H9 (cell line): ENCODE results near the gene CRYGN. TPM values are rescaled to one million over a fixed set of nuclear protein-coding genes. Genes with fewer than 3 reads are reported as not detected.
A peak's percentile ranks its signal among the peaks of the same experiment; 100 is the strongest.

Experiments
- DNase-seq: peaks from one replicate; pipeline ENCODE4 v3.0.0-alpha.2; 2017
- H2AFZ ChIP-seq: one replicate; pipeline ENCODE4 v1.6.1; 2013; ENCODE audit warnings: mild to moderate bottlenecking, low read length, control low read depth, moderate library complexity
- H2AK5ac ChIP-seq: 2 replicates; pipeline ENCODE4 v1.6.1; 2013; ENCODE audit warnings: low read length, control low read depth, mixed read lengths; ENCODE audit not compliant: insufficient read length
- H2BK120ac ChIP-seq: one replicate; pipeline ENCODE4 v1.6.1; 2013; ENCODE audit warnings: low read depth, mild to moderate bottlenecking, low read length, control low read depth, inconsistent platforms; ENCODE audit not compliant: poor library complexity, severe bottlenecking
- H2BK12ac ChIP-seq: 2 replicates; pipeline ENCODE4 v1.6.1; 2013; ENCODE audit warnings: low read length, control low read depth, mixed read lengths, low read depth; ENCODE audit not compliant: insufficient read length
- H2BK15ac ChIP-seq: 2 replicates; pipeline ENCODE4 v1.6.1; 2013; ENCODE audit warnings: low read depth, low read length, control low read depth
- H2BK20ac ChIP-seq: one replicate; pipeline ENCODE4 v1.6.1; 2013; ENCODE audit warnings: low read depth, mild to moderate bottlenecking, low read length, control low read depth, inconsistent platforms; ENCODE audit not compliant: poor library complexity, severe bottlenecking
- H2BK5ac ChIP-seq: 2 replicates; pipeline ENCODE4 v1.6.1; 2013; ENCODE audit warnings: low read length, control low read depth, mixed read lengths; ENCODE audit not compliant: insufficient read length
- H3K14ac ChIP-seq: 2 replicates; pipeline ENCODE4 v1.6.1; 2013; ENCODE audit warnings: low read length, control low read depth; ENCODE audit not compliant: insufficient read depth
- H3K18ac ChIP-seq: 2 replicates; pipeline ENCODE4 v1.6.1; 2013; ENCODE audit warnings: low read depth, mild to moderate bottlenecking, mixed read lengths, low read length, control low read depth; ENCODE audit not compliant: insufficient read length
- H3K23ac ChIP-seq: 2 replicates; pipeline ENCODE4 v1.6.1; 2013; ENCODE audit warnings: low read length, control low read depth, mixed read lengths, low read depth; ENCODE audit not compliant: insufficient read length
- H3K23me2 ChIP-seq: 2 replicates; pipeline ENCODE4 v1.6.1; 2013; ENCODE audit warnings: low read depth, mild to moderate bottlenecking, mixed read lengths, low read length, control low read depth; ENCODE audit not compliant: insufficient read length, poor library complexity, severe bottlenecking
- H3K27ac ChIP-seq: 2 replicates; pipeline ENCODE4 v1.5.1; 2013; ENCODE audit warnings: low read length, control low read depth, mixed read lengths, low read depth; ENCODE audit not compliant: insufficient read length
- H3K27me3 ChIP-seq: 2 replicates; pipeline ENCODE4 v1.6.1; 2013; ENCODE audit warnings: low read length, control low read depth, inconsistent platforms; ENCODE audit not compliant: insufficient read depth
- H3K4ac ChIP-seq: 2 replicates; pipeline ENCODE4 v1.6.1; 2013; ENCODE audit warnings: low read depth, mild to moderate bottlenecking, control low read depth, inconsistent platforms, low read length, moderate library complexity
- H3K4me1 ChIP-seq: 2 replicates; pipeline ENCODE4 v1.6.1; 2013; ENCODE audit warnings: low read length, control low read depth, inconsistent platforms; ENCODE audit not compliant: insufficient read depth
- H3K4me2 ChIP-seq: 2 replicates; pipeline ENCODE4 v1.6.1; 2013; ENCODE audit warnings: low read length, control low read depth, mixed read lengths; ENCODE audit not compliant: insufficient read length, insufficient read depth
- H3K56ac ChIP-seq: 2 replicates; pipeline ENCODE4 v1.6.1; 2013; ENCODE audit warnings: low read depth, mild to moderate bottlenecking, mixed read lengths, low read length, control low read depth; ENCODE audit not compliant: insufficient read length
- H3K79me1 ChIP-seq: 2 replicates; pipeline ENCODE4 v1.6.1; 2013; ENCODE audit warnings: low read depth, mild to moderate bottlenecking, moderate library complexity, low read length, control low read depth, inconsistent platforms; ENCODE audit not compliant: insufficient read depth, poor library complexity, severe bottlenecking
- H3K79me2 ChIP-seq: 2 replicates; pipeline ENCODE4 v1.6.1; 2013; ENCODE audit warnings: low read length, control low read depth, inconsistent platforms; ENCODE audit not compliant: insufficient read depth
- H3K9ac ChIP-seq: 2 replicates; pipeline ENCODE4 v1.6.1; 2013; ENCODE audit warnings: low read length, control low read depth, mixed read lengths; ENCODE audit not compliant: insufficient read length; ENCODE audit errors: extremely low read depth
- H3K9me3 ChIP-seq: one replicate; pipeline ENCODE4 v1.6.1; 2013; ENCODE audit warnings: low read depth, low read length, inconsistent platforms; ENCODE audit not compliant: control insufficient read depth
- H3T11ph ChIP-seq: one replicate; pipeline ENCODE4 v1.6.1; 2013; ENCODE audit warnings: mild to moderate bottlenecking, low read length, control low read depth, inconsistent platforms
- H4K20me1 ChIP-seq: one replicate; pipeline ENCODE4 v1.6.1; 2013; ENCODE audit not compliant: control insufficient read depth, insufficient read length, insufficient read depth
- H4K5ac ChIP-seq: 2 replicates; pipeline ENCODE4 v1.6.1; 2013; ENCODE audit warnings: low read depth, mild to moderate bottlenecking, mixed read lengths, low read length, control low read depth; ENCODE audit not compliant: insufficient read length
- H4K8ac ChIP-seq: replicated peaks from 2 replicates; pipeline ENCODE4 v1.6.1; 2013; ENCODE audit warnings: low read length, control low read depth, mixed read lengths, low read depth; ENCODE audit not compliant: insufficient read length
- H4K91ac ChIP-seq: 2 replicates; pipeline ENCODE4 v1.6.1; 2013; ENCODE audit warnings: low read depth, mild to moderate bottlenecking, moderate library complexity, mixed read lengths, low read length, control low read depth; ENCODE audit not compliant: insufficient read length
- H3K27ac Mint-ChIP-seq, 3 experiments: 2 replicates in 2 of 3; 3 replicates in 1 of 3; pipeline ENCODE4 v1.8.0; 2020 to 2021; ENCODE audit warnings: mixed read lengths in 3 of 3, mild to moderate bottlenecking in 1 of 3, moderate library complexity in 1 of 3
- H3K27me3 Mint-ChIP-seq: 2 replicates; pipeline ENCODE4 v1.8.0; 2021; ENCODE audit warnings: low read depth, mild to moderate bottlenecking, moderate library complexity, mixed read lengths
- H3K36me3 Mint-ChIP-seq, 3 experiments: 2 replicates in 2 of 3; 3 replicates in 1 of 3; pipeline ENCODE4 v1.8.0; 2020 to 2021; ENCODE audit warnings: low read depth in 3 of 3, mixed read lengths in 3 of 3; ENCODE audit not compliant: insufficient read depth in 1 of 3
- H3K4me1 Mint-ChIP-seq, 2 experiments: 2 replicates each; pipeline ENCODE4 v1.8.0; 2020; ENCODE audit warnings: mixed read lengths in 2 of 2
- H3K4me3 Mint-ChIP-seq, 2 experiments: 2 replicates in 1 of 2; 3 replicates in 1 of 2; pipeline ENCODE4 v1.8.0; 2020 to 2021; ENCODE audit warnings: mild to moderate bottlenecking in 2 of 2, mixed read lengths in 2 of 2, moderate library complexity in 1 of 2
- H3K9me3 Mint-ChIP-seq, 2 experiments: 2 replicates in 1 of 2; 3 replicates in 1 of 2; pipeline ENCODE4 v1.8.0; 2020; ENCODE audit warnings: mild to moderate bottlenecking in 2 of 2, mixed read lengths in 2 of 2, moderate library complexity in 1 of 2
- WGBS: extraction: QIAGEN DNeasy Blood & Tissue Kit; methylation state at CpG from one replicate; pipeline ENCODE4 v1.1.7; 2013; ENCODE audit warnings: missing lambda C conversion rate, low lambda C conversion rate, mixed read lengths; ENCODE audit not compliant: insufficient read length; ENCODE audit errors: extremely low coverage; 5-methylcytosine and 5-hydroxymethylcytosine counted together
- total RNA-seq: library from RNA; stranded (reverse); gene quantifications from 2 replicates; pipeline ENCODE4 v1.2.1, GENCODE V29; 2021
- TF ChIP-seq, protein P1 (sequence below): fragments of 200-600 bp; sonication (generic); conservative IDR thresholded peaks from 3 replicates; pipeline ENCODE4 v1.8.0; 2021; ENCODE audit warnings: antibody characterized with exemption, mild to moderate bottlenecking

CRYGN gene
- total RNA-seq, 1 experiment from 2014 or later, result 1.8 TPM

DNA sequence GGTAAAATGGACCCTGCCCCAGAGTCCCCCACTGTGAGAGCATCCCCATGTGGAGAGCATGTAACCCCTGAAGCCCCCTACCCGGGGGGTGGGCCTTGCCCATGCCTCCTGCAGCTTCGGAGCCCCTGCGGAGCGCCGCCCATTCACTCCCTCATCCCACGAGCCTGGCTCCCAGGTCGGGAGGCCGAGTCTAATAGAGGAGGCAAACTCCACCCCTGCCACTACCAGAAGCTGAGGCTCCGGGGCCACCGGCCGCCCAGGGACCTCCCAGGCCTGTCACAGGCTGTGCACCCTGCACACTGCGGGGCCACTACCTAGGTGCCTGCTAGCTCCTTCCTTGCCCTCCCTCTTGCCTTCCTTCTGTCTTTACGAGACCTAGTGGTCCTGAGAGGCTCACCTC lies 47.5 kb downstream of the CRYGN start:
- no peak overlapping the region for H2BK15ac ChIP-seq
- no peak overlapping the region for H3K9ac ChIP-seq
- Mint-ChIP-seq H3K27ac (peak overlapping the region in 1 of 3 experiments; percentile 74; a peak in 1 of 7 replicates), H3K4me1 (peaks cover 6 to 40% of the 10 kb centered on the region in 2 experiments), H3K9me3 (no peaks in the 10 kb centered on the region), H3K27me3 (peaks cover 5% of the 10 kb centered on the region), H3K4me3 (no peak overlapping the region), H3K36me3 (peaks cover 0 to 2% (median 0%) of the 10 kb centered on the region in 3 experiments; a peak in 1 of 7 replicates)
- H3K27me3 ChIP-seq, result no peaks in the 10 kb centered on the region
- no peak overlapping the region for H3K23ac ChIP-seq
- H2BK5ac ChIP-seq, result no peak overlapping the region
- H4K8ac ChIP-seq, result no peak overlapping the region
- no peaks in the 10 kb centered on the region for H3K79me2 ChIP-seq
- H4K5ac ChIP-seq, result no peak overlapping the region
- H3K9me3 ChIP-seq, result no peaks in the 10 kb centered on the region
- H2AFZ ChIP-seq, result no peak overlapping the region
- no peak overlapping the region for H3K27ac ChIP-seq
- H3T11ph ChIP-seq, result no peak overlapping the region
- H4K20me1 ChIP-seq, result no peaks in the 10 kb centered on the region
- H3K23me2 ChIP-seq, result no peaks in the 10 kb centered on the region
- no peak overlapping the region for H3K14ac ChIP-seq
- no peak overlapping the region for H4K91ac ChIP-seq
- no peak overlapping the region for H2AK5ac ChIP-seq
- H3K79me1 ChIP-seq, result no peaks in the 10 kb centered on the region
- H2BK20ac ChIP-seq, result no peak overlapping the region
- H3K4me2 ChIP-seq, result no peak overlapping the region
- no peak for DNase-seq
- H2BK120ac ChIP-seq, result no peak overlapping the region
- no peak overlapping the region for H3K56ac ChIP-seq
- no peak overlapping the region for H3K4ac ChIP-seq
- WGBS, result no CpG with 5 or more reads among the region's 13 CpGs
- TF ChIP-seq, protein P1, sequence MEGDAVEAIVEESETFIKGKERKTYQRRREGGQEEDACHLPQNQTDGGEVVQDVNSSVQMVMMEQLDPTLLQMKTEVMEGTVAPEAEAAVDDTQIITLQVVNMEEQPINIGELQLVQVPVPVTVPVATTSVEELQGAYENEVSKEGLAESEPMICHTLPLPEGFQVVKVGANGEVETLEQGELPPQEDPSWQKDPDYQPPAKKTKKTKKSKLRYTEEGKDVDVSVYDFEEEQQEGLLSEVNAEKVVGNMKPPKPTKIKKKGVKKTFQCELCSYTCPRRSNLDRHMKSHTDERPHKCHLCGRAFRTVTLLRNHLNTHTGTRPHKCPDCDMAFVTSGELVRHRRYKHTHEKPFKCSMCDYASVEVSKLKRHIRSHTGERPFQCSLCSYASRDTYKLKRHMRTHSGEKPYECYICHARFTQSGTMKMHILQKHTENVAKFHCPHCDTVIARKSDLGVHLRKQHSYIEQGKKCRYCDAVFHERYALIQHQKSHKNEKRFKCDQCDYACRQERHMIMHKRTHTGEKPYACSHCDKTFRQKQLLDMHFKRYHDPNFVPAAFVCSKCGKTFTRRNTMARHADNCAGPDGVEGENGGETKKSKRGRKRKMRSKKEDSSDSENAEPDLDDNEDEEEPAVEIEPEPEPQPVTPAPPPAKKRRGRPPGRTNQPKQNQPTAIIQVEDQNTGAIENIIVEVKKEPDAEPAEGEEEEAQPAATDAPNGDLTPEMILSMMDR, result no peak
- H2BK12ac ChIP-seq, result no peak overlapping the region
- no peak overlapping the region for H3K18ac ChIP-seq
- H3K4me1 ChIP-seq, result no peaks in the 10 kb centered on the region
